Measurements from ENCODE around the gene PXMP2.

The PXMP2 gene

DNA sequence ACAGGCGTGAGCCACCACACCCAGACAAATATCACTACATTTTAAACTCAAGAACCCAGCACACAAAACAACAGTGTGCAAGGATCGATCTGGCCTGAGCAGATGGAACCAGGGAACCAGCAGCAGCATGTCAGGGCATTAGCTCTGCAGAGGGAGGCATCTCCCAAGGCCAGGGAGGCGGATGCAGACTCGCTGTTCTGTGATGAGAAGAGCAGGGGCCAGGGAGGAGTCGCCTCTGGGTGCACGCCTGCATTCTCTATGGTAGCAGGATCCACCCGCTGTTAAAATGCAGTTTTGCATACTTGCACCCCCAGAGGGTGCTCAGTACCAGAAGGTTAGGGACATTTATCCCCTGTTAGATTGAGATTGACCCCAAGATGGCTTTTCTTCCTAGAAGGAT lies 41.1 kb downstream of the PXMP2 start:
- Histone ChIP-seq H3K27ac (ENCODE audit: low read length) (no peak overlapping the region), H3K9me3 (ENCODE audit: control insufficient read depth in 1 of 2, low read length in 2 of 2) (no peaks in the 10 kb centered on the region), H3K36me3 (ENCODE audit: control insufficient read depth in 1 of 2, insufficient read depth in 2 of 2, low read length in 2 of 2) (peaks cover 64 to 94% of the 10 kb centered on the region in 2 donors), H3K4me3 (ENCODE audit: low read depth in 1 of 2, low read length in 2 of 2) (no peak overlapping the region), H3K4me1 (ENCODE audit: control insufficient read depth in 1 of 2, insufficient read depth in 2 of 2, low read length in 2 of 2) (no peaks in the 10 kb centered on the region), H3K27me3 (ENCODE audit: low read depth, low read length) (no peaks in the 10 kb centered on the region)

DNA sequence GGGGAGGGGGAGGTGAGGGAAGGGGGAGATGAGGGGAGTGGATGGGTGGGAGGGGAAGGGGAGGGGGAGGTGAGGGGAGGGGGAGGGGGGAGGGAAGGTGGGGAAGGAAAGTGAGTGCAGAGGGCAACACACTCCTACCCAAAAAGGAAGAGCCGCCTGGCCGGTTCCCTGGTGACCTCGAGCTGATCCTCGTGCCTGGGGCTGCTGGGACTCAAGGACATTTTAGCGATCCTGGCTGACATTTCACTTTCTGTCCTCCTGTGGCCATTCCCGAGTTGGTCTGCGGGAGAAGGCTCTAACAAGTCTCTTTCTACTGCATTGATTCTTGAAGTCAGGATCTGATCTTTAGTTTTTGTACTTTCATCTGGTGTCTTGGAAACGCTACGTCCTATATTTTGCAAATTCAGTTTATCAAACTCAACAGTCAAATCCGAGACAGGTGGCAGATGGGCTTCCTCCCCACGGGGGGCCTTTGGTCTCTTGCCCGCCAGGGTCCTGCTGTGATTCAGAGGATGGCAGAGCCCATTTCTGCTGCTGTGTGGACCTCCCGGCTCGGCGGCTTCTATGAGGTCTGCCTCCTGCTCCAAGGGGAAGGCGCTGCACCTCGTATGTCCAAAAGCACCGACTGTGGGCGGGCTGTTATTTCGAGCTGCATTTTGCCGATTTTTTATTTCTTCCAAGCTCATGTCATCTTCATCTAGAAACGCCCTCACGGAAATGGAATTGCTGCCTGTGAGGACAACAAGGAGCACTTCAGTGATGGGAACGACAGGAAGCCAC lies 42.3 kb downstream of the PXMP2 start:
- H3K9me3 ChIP-seq (ENCODE audit: control insufficient read depth in 1 of 2, low read length in 2 of 2) = no peaks in the 10 kb centered on the region
- H3K4me1 ChIP-seq (ENCODE audit: control insufficient read depth in 1 of 2, insufficient read depth in 2 of 2, low read length in 2 of 2) = no peaks in the 10 kb centered on the region
- no peaks in the 10 kb centered on the region for H3K27me3 ChIP-seq (ENCODE audit: low read depth, low read length)
- no peak overlapping the region for H3K27ac ChIP-seq (ENCODE audit: low read length)
- H3K36me3 ChIP-seq (ENCODE audit: control insufficient read depth in 1 of 2, insufficient read depth in 2 of 2, low read length in 2 of 2) = peaks cover 70 to 94% of the 10 kb centered on the region in 2 donors
- H3K4me3 ChIP-seq (ENCODE audit: low read depth in 1 of 2, low read length in 2 of 2) = no peak overlapping the region

DNA sequence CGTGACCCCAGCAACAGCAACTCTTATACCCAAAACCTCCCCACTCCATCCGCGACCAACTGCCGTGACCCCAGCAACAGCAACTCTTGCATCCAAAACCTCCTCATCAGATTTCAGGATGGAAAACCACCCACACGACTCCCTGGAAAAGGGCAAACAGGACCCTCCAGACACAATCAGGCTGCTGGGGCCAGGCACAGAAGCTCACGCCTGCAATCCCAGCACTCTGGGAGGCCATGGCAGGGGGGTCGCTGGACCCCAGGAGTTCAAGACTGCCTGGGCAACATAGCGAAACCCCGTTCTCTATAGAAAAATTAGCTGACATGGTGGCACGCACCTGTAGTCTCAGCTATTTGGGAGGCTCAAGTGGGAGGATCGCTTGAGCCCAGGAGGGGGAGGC lies 43.0 kb downstream of the PXMP2 start:
- Histone ChIP-seq H3K27ac (ENCODE audit: low read length) (no peak overlapping the region), H3K9me3 (ENCODE audit: control insufficient read depth in 1 of 2, low read length in 2 of 2) (no peaks in the 10 kb centered on the region), H3K27me3 (ENCODE audit: low read depth, low read length) (no peaks in the 10 kb centered on the region), H3K36me3 (ENCODE audit: control insufficient read depth in 1 of 2, insufficient read depth in 2 of 2, low read length in 2 of 2) (peaks cover 72 to 94% of the 10 kb centered on the region in 2 donors), H3K4me3 (ENCODE audit: low read depth in 1 of 2, low read length in 2 of 2) (no peak overlapping the region), H3K4me1 (ENCODE audit: control insufficient read depth in 1 of 2, insufficient read depth in 2 of 2, low read length in 2 of 2) (no peaks in the 10 kb centered on the region)

DNA sequence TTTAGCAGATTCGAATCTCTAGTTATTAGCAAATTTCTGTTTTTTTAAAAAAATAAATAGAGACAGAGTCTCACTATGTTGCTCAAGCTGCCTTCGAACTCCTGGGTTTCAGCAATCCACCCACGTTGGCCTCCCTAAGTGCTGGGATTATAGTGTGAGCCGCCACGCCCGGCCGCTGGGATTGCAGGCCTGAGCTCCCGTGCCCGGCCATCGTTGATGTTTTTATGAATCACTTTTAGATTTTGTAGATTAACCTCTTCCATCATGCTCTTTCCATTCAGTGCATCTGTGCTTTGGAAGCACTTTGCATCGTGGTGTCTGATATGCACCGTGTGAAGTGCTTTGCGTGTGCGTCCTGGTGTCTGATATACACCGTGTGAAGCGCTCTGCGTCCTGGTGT lies 44.2 kb downstream of the PXMP2 start:
- Histone ChIP-seq H3K4me1 (ENCODE audit: control insufficient read depth in 1 of 2, insufficient read depth in 2 of 2, low read length in 2 of 2) (no peaks in the 10 kb centered on the region), H3K27ac (ENCODE audit: low read length) (no peak overlapping the region), H3K9me3 (ENCODE audit: control insufficient read depth in 1 of 2, low read length in 2 of 2) (no peaks in the 10 kb centered on the region), H3K36me3 (ENCODE audit: control insufficient read depth in 1 of 2, insufficient read depth in 2 of 2, low read length in 2 of 2) (peaks cover 71 to 94% of the 10 kb centered on the region in 2 donors), H3K4me3 (ENCODE audit: low read depth in 1 of 2, low read length in 2 of 2) (no peak overlapping the region), H3K27me3 (ENCODE audit: low read depth, low read length) (no peaks in the 10 kb centered on the region)

DNA sequence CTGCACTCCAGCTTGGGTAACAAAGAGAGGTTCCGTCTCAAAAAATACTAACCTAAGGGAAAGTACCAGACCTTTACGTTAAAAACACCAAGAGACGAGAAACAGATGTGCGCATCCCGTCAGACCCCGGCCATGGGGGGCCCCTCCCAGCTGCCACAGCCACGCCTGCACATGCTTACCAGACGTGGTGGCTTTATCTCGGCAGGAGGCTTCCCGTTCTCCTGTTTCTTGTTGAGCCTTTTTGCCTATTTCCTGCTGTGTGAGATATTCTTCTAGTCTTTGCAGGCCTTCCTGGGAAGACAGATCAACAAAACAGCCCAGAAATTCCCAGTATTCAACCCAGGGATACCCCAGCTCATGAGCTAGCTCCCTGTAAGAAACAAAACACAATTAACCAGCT lies 46.8 kb downstream of the PXMP2 start:
- Histone ChIP-seq H3K4me3 (ENCODE audit: low read depth in 1 of 2, low read length in 2 of 2) (no peak overlapping the region), H3K9me3 (ENCODE audit: control insufficient read depth in 1 of 2, low read length in 2 of 2) (no peaks in the 10 kb centered on the region), H3K4me1 (ENCODE audit: control insufficient read depth in 1 of 2, insufficient read depth in 2 of 2, low read length in 2 of 2) (no peaks in the 10 kb centered on the region), H3K36me3 (ENCODE audit: control insufficient read depth in 1 of 2, insufficient read depth in 2 of 2, low read length in 2 of 2) (peaks cover 70 to 92% of the 10 kb centered on the region in 2 donors), H3K27ac (ENCODE audit: low read length) (no peak overlapping the region), H3K27me3 (ENCODE audit: low read depth, low read length) (no peaks in the 10 kb centered on the region)

DNA sequence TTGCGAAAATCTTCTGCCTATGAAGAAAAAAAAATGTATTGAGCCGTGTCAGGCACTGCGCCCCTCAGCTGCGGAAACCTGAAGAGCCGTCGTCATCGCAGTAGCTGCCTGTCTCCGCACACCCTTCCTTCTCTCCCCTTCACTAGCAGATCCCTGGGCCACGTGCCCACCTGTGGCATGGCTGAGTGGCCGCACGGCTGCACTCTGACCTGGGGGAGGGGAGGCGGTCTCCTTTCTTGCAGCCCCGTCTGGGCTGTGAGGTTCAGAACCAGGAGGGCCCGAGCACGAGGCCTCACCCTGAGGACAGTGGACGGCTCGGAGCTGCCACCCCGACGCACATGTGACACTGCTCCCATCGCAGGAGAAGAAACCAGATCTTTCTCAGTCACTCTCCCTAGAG lies 48.1 kb downstream of the PXMP2 start:
- Histone ChIP-seq H3K36me3 (ENCODE audit: control insufficient read depth in 1 of 2, insufficient read depth in 2 of 2, low read length in 2 of 2) (peaks cover 75 to 95% of the 10 kb centered on the region in 2 donors), H3K4me1 (ENCODE audit: control insufficient read depth in 1 of 2, insufficient read depth in 2 of 2, low read length in 2 of 2) (no peaks in the 10 kb centered on the region), H3K9me3 (ENCODE audit: control insufficient read depth in 1 of 2, low read length in 2 of 2) (no peaks in the 10 kb centered on the region), H3K27me3 (ENCODE audit: low read depth, low read length) (no peaks in the 10 kb centered on the region), H3K27ac (ENCODE audit: low read length) (no peak overlapping the region), H3K4me3 (ENCODE audit: low read depth in 1 of 2, low read length in 2 of 2) (no peak overlapping the region)

DNA sequence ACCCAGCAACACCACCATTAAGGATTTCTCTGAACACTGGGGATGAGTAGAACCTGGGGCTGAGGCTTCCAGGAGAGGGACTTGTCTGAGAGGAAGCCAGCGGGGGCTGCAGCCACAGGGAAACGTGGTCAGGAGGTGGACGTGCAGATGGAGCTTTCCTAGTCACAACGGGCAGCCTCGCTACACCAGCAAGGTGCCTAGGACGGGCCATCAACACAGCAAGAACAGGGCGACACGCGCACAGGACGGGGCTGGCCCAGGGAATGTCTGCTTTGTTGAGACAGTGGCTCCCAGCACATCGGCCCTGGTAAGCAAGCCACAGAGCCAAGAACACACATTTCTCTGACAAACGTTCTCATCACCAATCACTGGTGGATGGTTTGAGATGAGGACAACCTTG lies 49.0 kb downstream of the PXMP2 start:
- Histone ChIP-seq H3K27me3 (ENCODE audit: low read depth, low read length) (no peaks in the 10 kb centered on the region), H3K27ac (ENCODE audit: low read length) (no peak overlapping the region), H3K9me3 (ENCODE audit: control insufficient read depth in 1 of 2, low read length in 2 of 2) (no peaks in the 10 kb centered on the region), H3K4me1 (ENCODE audit: control insufficient read depth in 1 of 2, insufficient read depth in 2 of 2, low read length in 2 of 2) (no peaks in the 10 kb centered on the region), H3K4me3 (ENCODE audit: low read depth in 1 of 2, low read length in 2 of 2) (no peak overlapping the region), H3K36me3 (ENCODE audit: control insufficient read depth in 1 of 2, insufficient read depth in 2 of 2, low read length in 2 of 2) (peaks cover 76 to 95% of the 10 kb centered on the region in 2 donors)

DNA sequence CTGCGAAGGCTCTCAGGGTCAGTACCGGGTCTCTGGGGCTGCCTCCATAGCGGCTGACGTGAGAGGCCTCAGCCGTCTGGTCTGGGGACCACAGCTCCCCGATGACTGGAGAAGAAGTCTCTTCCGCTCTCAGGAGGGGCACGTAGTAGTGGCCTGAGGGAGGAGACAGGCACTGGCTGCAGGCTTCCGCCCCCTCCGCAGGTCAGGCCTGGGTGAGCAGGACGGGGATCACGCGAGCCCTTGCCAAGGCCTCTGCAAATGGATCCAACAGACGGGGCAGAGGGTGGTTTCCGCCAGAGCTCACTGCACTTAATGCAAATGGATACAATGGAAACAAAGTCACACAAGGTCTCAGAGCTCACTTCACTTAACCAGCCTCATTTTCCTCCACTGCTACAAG lies 49.5 kb downstream of the PXMP2 start:
- peaks cover 76 to 95% of the 10 kb centered on the region in 2 donors for H3K36me3 ChIP-seq (ENCODE audit: control insufficient read depth in 1 of 2, insufficient read depth in 2 of 2, low read length in 2 of 2)
- H3K9me3 ChIP-seq (ENCODE audit: control insufficient read depth in 1 of 2, low read length in 2 of 2) = no peaks in the 10 kb centered on the region
- H3K4me3 ChIP-seq (ENCODE audit: low read depth in 1 of 2, low read length in 2 of 2) = no peak overlapping the region
- no peaks in the 10 kb centered on the region for H3K27me3 ChIP-seq (ENCODE audit: low read depth, low read length)
- H3K27ac ChIP-seq (ENCODE audit: low read length) = no peak overlapping the region
- H3K4me1 ChIP-seq (ENCODE audit: control insufficient read depth in 1 of 2, insufficient read depth in 2 of 2, low read length in 2 of 2) = no peaks in the 10 kb centered on the region

DNA sequence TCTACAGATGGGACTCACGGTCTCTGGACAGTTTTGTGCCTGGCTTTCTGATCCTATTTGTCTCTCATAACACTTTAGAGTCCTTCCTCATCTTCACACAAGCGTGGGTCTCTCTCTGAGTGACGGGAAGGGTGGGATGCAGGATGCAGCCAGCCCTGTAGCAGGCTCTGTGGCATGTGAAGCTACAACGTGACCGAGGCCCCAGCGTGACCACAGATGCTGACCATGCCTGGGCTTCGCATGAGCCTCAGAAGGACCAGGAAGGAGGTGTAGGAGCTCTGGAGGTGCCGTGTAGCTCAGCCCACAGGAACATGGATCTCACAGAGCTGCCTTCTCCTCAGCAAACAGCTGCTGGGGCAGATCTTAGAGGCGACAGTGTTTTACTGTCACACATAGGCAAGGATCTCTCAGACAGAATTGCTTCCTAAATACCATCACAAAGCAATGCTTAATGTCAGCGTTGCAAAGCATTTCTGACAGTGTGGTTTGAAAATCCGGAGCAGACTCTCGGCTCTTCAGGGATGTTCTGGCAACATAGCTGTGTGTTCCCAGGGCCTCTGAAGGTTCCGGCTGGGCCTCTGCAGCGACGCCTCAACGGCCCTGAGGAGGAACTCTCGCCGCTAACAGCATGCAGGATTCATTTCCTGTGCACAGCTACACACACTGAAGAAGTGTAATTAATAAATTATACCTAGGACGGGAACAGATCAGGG lies 52.4 kb downstream of the PXMP2 start:
- Histone ChIP-seq H3K36me3 (ENCODE audit: control insufficient read depth in 1 of 2, insufficient read depth in 2 of 2, low read length in 2 of 2) (peaks cover 82 to 92% of the 10 kb centered on the region in 2 donors), H3K4me1 (ENCODE audit: control insufficient read depth in 1 of 2, insufficient read depth in 2 of 2, low read length in 2 of 2) (no peaks in the 10 kb centered on the region), H3K9me3 (ENCODE audit: control insufficient read depth in 1 of 2, low read length in 2 of 2) (no peaks in the 10 kb centered on the region), H3K4me3 (ENCODE audit: low read depth in 1 of 2, low read length in 2 of 2) (no peak overlapping the region), H3K27ac (ENCODE audit: low read length) (no peak overlapping the region), H3K27me3 (ENCODE audit: low read depth, low read length) (no peaks in the 10 kb centered on the region)

DNA sequence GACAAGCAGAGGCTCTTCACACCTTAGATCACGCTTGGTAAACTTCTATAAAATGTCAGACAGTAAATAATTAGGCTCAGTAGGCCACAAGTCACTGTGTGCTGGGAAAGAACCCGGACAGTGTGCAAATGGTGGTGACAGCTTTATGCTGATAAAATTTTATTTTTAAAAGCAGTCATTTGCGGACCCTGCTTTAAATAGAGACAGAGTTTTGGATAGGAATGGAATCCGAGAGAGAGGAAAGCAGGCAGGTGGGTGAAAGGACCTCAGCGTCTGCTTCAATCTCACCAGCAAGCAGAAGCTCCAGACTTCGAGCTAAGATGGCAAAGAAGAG lies 52.9 kb downstream of the PXMP2 start:
- Histone ChIP-seq H3K4me3 (ENCODE audit: low read depth in 1 of 2, low read length in 2 of 2) (no peak overlapping the region), H3K27ac (ENCODE audit: low read length) (no peak overlapping the region), H3K9me3 (ENCODE audit: control insufficient read depth in 1 of 2, low read length in 2 of 2) (no peaks in the 10 kb centered on the region), H3K27me3 (ENCODE audit: low read depth, low read length) (no peaks in the 10 kb centered on the region), H3K36me3 (ENCODE audit: control insufficient read depth in 1 of 2, insufficient read depth in 2 of 2, low read length in 2 of 2) (peaks cover 80 to 91% of the 10 kb centered on the region in 2 donors), H3K4me1 (ENCODE audit: control insufficient read depth in 1 of 2, insufficient read depth in 2 of 2, low read length in 2 of 2) (no peaks in the 10 kb centered on the region)

DNA sequence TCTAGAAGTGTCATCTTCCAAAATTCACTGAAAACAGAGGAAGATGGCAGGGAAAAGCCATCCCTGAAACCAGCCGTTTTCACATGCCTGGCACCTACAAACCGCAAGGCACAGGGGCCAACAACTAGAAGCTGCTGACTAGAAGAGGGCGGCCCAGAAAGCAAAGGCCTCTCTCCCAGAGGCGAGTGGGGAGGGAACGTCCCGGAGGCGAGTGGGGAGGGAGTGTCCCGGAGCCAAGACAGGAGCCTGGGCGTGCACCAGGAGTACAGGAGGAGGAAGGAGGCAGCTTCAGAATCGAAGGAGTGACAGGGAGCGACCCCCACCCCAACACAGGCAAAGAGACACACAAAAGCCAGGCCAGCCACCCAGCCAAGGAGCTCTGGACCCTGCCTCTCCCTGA lies 53.3 kb downstream of the PXMP2 start:
- H3K4me3 ChIP-seq (ENCODE audit: low read depth in 1 of 2, low read length in 2 of 2) = no peak overlapping the region
- H3K36me3 ChIP-seq (ENCODE audit: control insufficient read depth in 1 of 2, insufficient read depth in 2 of 2, low read length in 2 of 2) = peaks cover 80 to 91% of the 10 kb centered on the region in 2 donors
- no peaks in the 10 kb centered on the region for H3K9me3 ChIP-seq (ENCODE audit: control insufficient read depth in 1 of 2, low read length in 2 of 2)
- no peak overlapping the region for H3K27ac ChIP-seq (ENCODE audit: low read length)
- H3K4me1 ChIP-seq (ENCODE audit: control insufficient read depth in 1 of 2, insufficient read depth in 2 of 2, low read length in 2 of 2) = no peaks in the 10 kb centered on the region
- no peaks in the 10 kb centered on the region for H3K27me3 ChIP-seq (ENCODE audit: low read depth, low read length)

Measured in muscle layer of duodenum (tissue), 2 donors.